A673 (cell line): Measurements from ENCODE around the gene HEMGN. TPM values are rescaled to one million over a fixed set of nuclear protein-coding genes. Genes with fewer than 3 reads are reported as not detected.
A peak's percentile ranks its signal among the peaks of the same experiment; 100 is the strongest.

ENCODE experiments used
- BruUV-seq: library from RNA; stranded (reverse); fragments of 400-500 nt; replicated peaks from 2 replicates; lab custom pipeline; 2021; lab: Mats Ljungman, UMichigan
- CTCF ChIA-PET: fragments of 300-600 bp; sonication (Branson Sonifier 250); formaldehyde crosslinking; loops from one replicate; lab custom pipeline; 2022; ENCODE audit warnings: antibody characterized with exemption; lab: Charles Lee
- POLR2A ChIA-PET: fragments of 300-600 bp; sonication (Branson Sonifier 250); formaldehyde crosslinking; loops from one replicate; lab custom pipeline; 2022; ENCODE audit warnings: antibody characterized with exemption; ENCODE audit not compliant: low non-redundant PET; lab: Charles Lee
- DNase-seq: peaks from one replicate; pipeline ENCODE4 v3.0.0-alpha.2; 2015; ENCODE audit warnings: low spot score
- H3K27ac ChIP-seq: fragments of 200-600 bp; sonication (generic); 2 replicates; pipeline ENCODE4 v1.5.1; 2016; ENCODE audit warnings: mixed run types, low read depth, mild to moderate bottlenecking, mixed read lengths, antibody characterized with exemption, low read length; ENCODE audit not compliant: poor library complexity, severe bottlenecking
- H3K27me3 ChIP-seq: fragments of 200-600 bp; sonication (generic); replicated peaks from 2 replicates; pipeline ENCODE4 v1.6.1; 2017; ENCODE audit warnings: mixed run types, low read depth, mild to moderate bottlenecking, mixed read lengths, antibody characterized with exemption, low read length; ENCODE audit not compliant: insufficient read depth, poor library complexity
- H3K36me3 ChIP-seq: fragments of 200-600 bp; sonication (generic); 2 replicates; pipeline ENCODE4 v1.6.1; 2016; ENCODE audit warnings: mixed run types, mild to moderate bottlenecking, mixed read lengths, antibody characterized with exemption, low read length; ENCODE audit not compliant: insufficient read depth, poor library complexity, severe bottlenecking
- H3K4me1 ChIP-seq: fragments of 200-600 bp; sonication (generic); 2 replicates; pipeline ENCODE4 v1.6.1; 2017; ENCODE audit warnings: mixed run types, mild to moderate bottlenecking, mixed read lengths, antibody characterized with exemption, low read length; ENCODE audit not compliant: insufficient read depth, poor library complexity, severe bottlenecking
- H3K4me3 ChIP-seq: fragments of 200-600 bp; sonication (generic); 2 replicates; pipeline ENCODE4 v1.5.1; 2016; ENCODE audit warnings: low read depth, mixed run types, mild to moderate bottlenecking, mixed read lengths, low read length; ENCODE audit not compliant: poor library complexity, severe bottlenecking
- H3K9me3 ChIP-seq: fragments of 200-600 bp; sonication (generic); 2 replicates; pipeline ENCODE4 v1.6.1; 2016; ENCODE audit warnings: mixed run types, low read depth, mild to moderate bottlenecking, mixed read lengths, antibody characterized with exemption, low read length; ENCODE audit not compliant: poor library complexity, severe bottlenecking
- CTCF ChIP-seq: fragments of 300-800, 200-600 bp; sonication (generic); conservative IDR thresholded peaks from 2 replicates; pipeline ENCODE4 v1.5.1; 2017; ENCODE audit warnings: low read depth, mild to moderate bottlenecking, antibody characterized with exemption, low read length, moderate library complexity, mixed read lengths
- EZH2 ChIP-seq: fragments of 200-600 bp; sonication (generic); IDR thresholded peaks from 2 replicates; pipeline ENCODE4 v1.6.1; 2017; ENCODE audit warnings: borderline replicate concordance, low read depth, mild to moderate bottlenecking, mixed read lengths, antibody characterized with exemption, low read length; ENCODE audit not compliant: poor library complexity, severe bottlenecking
- intact Hi-C: fragments of 100-400 bp; cut with micrococcal nuclease; formaldehyde crosslinking; loops from one replicate; pipeline ENCODE4 v1.10.0; 2022; ENCODE audit not compliant: unreplicated experiment
- total RNA-seq: library from RNA; stranded (reverse); gene quantifications from 2 replicates; pipeline ENCODE4 v1.2.3, GENCODE V29; 2021

HEMGN gene
- total RNA-seq, 1 experiment from 2014 or later = not detected

- intact Hi-C loops = no loop called here
- no TSS peak for BruUV-seq
- Histone ChIP-seq H3K36me3 (no peaks in the 10 kb centered on the region), H3K4me1 (no peaks in the 10 kb centered on the region), H3K4me3 (no peak overlapping the region), H3K27me3 (peaks cover 3% of the 10 kb centered on the region), H3K9me3 (no peaks in the 10 kb centered on the region), H3K27ac (no peak overlapping the region)
- TF ChIP-seq EZH2 (no peak), CTCF (peak; percentile 91)
- POLR2A ChIA-PET = no interaction called here
- CTCF ChIA-PET = interaction anchor here (0.6 to 1.4 kb wide), 4 partner anchors 10 to 1031 kb away, joined by 3 read pairs; no protein-coding TSS in a partner anchor
- DNase-seq = peak; percentile 65
Measured at GRCh38 chr9:97889941-97890887, 47.8 kb downstream of the HEMGN start.

- H3K9me3 ChIP-seq = no peaks in the 10 kb centered on the region
- POLR2A ChIA-PET = no interaction called here
Measured at GRCh38 chr9:97880336-97880735, 57.6 kb downstream of the HEMGN start.

More at GRCh38 chr9:97880336-97880735, 57.6 kb downstream of the HEMGN start:
- Histone ChIP-seq H3K4me3 (no peak overlapping the region), H3K36me3 (no peaks in the 10 kb centered on the region), H3K27ac (no peak overlapping the region), H3K27me3 (peaks cover 17% of the 10 kb centered on the region), H3K4me1 (no peaks in the 10 kb centered on the region)
- intact Hi-C loops = no loop called here
- CTCF ChIA-PET = no interaction called here
- no TSS peak for BruUV-seq
- TF ChIP-seq CTCF (no peak), EZH2 (no peak)
- DNase-seq = no peak

Other genes with a start within 250 kb of the HEMGN start
- gene XPA, start 240.8 kb downstream of the HEMGN start, total RNA-seq = 15.6 and 17.9 TPM in 2 replicates
- not detected in 2 replicates for gene FOXE1, start 84.9 kb downstream of the HEMGN start, total RNA-seq
- 8.9 and 10.3 TPM in 2 replicates for gene TRMO, start 15.7 kb downstream of the HEMGN start, total RNA-seq
- 237 and 246 TPM in 2 replicates for gene ANP32B, start 45.2 kb upstream of the HEMGN start, total RNA-seq
- 40.6 and 41.9 TPM in 2 replicates for gene NANS, start 118.6 kb upstream of the HEMGN start, total RNA-seq
- 3.8 and 5.4 TPM in 2 replicates for gene TRIM14, start 181.1 kb upstream of the HEMGN start, total RNA-seq